OCI-M2 (cell line): ENCODE results near the gene EML5.

Experiments
- DNase-seq: peaks from one replicate; lab custom pipeline; 2025; ENCODE audit not compliant: unreplicated experiment; lab: John Stamatoyannopoulos, UW

EML5 gene

DNA sequence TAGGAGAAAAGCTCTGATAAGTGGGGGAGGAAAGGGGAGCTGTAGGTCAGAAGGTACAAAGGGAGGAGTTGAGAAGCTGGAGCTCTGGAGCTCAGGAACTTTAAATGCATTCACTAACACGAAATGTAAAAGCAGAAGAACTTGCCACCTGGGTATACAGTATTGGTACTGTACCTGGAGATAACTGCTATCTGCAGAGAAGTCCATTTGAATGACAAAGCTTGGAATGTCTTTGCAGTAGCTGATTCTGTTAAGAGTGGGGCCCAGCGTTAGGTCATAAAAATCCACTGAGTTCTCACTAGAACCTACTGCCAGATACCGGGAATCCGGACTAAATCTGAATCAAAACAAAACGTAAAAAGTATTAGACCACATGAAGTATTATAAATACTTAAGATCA is 174.3 kb downstream of the EML5 start:
- no peak for DNase-seq

DNA sequence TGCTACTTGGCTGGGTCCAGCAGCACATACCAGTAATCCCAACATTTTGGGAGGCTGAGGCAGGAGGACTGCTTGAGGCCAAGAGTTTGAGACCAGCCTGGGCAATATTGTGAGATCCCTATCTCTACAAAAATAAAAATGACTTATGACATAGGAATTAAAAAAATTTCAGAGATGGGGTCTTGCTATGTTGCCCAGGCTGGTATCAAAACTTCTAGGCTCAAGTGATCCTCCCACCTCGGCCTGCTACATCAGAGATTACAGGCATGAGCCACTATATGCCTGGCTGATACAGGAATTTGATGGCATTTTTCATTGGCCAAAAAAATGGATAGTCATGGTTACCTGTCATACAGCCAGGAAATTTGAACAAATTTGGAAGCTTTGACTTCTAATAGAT is 175.3 kb downstream of the EML5 start:
- no peak for DNase-seq

- no peak for DNase-seq
These were observed 176.1 kb downstream of the EML5 start for GRCh38 chr14:88616697-88617096.

DNA sequence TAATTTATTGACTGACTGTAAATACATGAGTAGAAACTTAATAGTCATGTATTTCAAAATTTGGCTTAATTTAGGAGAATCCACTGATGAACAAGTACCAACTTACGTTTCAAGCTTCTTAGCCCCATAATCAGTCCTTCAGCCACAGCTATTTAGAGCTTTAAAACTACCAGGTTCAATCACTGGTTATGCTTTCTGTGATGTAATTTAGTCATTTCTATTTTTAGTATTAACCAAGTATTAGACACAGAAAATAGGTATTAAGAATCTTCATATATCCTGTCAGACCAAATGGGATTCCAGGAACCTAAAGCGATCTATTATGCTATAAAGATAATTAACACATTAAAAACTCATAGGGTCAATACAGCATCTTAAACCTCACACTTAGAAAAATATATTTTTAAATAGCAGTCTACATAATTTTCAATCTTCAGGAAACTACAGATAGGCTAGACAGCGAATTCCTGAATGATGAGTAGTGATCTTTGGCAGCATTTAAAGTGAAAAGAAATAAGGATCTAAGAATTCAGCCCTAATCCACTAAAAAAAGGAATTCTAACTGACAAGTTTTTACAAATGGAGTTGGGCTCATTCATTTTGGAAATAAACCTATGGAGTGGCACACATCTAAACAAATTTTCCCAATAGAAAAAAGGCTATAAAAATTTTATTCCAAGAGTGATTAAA is 178.4 kb downstream of the EML5 start:
- DNase-seq, result no peak

DNA sequence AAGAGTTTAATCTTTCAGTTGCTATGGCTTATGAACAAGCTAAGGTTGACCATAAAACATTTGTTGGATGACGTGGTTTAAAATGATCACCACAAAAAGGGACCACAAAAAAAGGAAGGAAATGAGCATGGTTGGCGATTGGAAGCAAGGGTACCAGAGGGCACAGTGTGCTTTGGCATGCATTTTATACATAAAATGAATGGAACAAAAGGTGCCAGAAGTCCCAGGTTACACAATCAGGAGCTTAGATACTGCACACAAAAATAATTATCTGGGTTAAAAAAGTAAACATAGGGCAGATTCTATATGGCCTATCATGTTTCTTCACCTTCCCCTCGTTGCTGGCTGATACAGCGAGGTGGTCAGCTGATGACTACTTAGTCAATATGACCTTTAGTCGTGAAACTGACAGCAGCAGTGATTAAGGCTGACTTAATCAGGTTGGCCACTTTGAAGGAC is 179.2 kb downstream of the EML5 start:
- no peak for DNase-seq

- DNase-seq, result no peak
These were observed 179.8 kb downstream of the EML5 start for GRCh38 chr14:88612981-88613380.

- no peak for DNase-seq
These were observed 180.9 kb downstream of the EML5 start for GRCh38 chr14:88611878-88612277.

DNA sequence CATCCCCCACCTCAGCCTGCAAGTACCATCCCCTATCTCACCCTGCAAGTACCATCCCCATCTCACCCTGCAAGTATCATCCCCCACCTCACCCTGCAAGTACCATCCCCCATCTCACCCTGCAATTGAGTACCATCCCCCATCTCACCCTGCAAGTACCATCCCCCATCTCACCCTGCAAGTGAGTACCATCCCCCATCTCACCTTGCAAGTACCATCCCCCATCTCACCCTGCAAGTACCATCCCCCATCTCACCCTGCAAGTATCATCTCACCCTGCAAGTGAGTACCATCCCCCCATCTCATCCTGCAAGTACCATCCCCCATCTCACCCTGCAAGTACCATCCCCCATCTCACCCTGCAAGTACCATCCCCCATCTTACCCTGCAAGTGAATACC is 184.9 kb downstream of the EML5 start:
- DNase-seq, result no peak

GRCh38 chr14:88605594-88605993 is 187.2 kb downstream of the EML5 start:
- DNase-seq, result no peak

DNA sequence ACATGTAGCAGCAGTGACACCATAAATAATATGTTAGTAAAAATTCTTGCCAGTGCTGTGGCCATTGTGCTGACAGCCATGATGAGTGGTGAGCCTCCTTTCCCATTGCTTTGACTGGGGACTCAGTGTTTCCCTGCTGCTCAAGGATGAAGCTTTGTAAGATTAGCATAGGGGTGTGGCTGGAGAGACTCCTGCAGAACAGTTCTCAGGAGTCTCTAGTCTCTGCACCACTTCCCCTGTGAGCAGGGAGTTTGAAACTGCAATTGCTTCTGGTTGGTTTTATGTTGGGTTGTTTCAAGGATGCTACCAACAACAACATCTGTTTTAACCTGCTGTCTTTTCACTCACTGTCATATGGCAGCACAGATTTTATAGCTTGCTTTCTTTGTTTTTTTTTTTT is 188.5 kb downstream of the EML5 start:
- no peak for DNase-seq

DNA sequence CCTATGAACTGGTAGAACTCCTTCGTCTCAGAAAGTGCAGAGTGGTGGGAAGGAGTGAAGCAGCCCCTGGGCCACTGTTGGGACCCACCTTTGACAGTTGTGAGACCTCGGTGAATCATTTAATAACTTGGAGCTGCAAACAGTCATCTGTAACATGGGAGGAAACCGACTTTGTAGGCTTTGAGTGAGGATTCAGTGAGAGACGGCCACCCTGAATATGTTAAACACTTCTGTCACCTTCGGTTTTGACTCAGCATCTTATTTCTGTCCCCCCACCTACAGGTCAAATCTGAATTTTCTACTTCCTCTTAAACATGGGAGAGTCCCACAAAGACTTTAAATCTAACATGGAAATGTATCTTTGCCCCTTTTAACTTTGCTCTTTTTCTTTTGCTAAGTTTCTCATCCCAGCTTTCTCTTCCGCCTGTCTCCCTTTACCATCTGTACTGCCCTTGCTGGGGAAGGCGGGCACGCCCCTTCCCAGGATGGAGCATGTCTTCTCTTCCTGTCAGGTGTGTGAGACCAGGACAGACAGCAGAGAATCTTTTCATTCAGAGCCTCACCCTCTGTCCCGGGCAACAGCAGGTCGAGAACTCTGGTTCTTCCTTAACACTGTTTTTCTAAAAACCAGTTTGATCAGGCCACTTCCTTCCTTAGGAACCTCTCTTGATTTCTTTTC is 192.9 kb downstream of the EML5 start:
- DNase-seq, result no peak

- DNase-seq, result no peak
These were observed 193.4 kb downstream of the EML5 start for GRCh38 chr14:88599326-88599725.

DNA sequence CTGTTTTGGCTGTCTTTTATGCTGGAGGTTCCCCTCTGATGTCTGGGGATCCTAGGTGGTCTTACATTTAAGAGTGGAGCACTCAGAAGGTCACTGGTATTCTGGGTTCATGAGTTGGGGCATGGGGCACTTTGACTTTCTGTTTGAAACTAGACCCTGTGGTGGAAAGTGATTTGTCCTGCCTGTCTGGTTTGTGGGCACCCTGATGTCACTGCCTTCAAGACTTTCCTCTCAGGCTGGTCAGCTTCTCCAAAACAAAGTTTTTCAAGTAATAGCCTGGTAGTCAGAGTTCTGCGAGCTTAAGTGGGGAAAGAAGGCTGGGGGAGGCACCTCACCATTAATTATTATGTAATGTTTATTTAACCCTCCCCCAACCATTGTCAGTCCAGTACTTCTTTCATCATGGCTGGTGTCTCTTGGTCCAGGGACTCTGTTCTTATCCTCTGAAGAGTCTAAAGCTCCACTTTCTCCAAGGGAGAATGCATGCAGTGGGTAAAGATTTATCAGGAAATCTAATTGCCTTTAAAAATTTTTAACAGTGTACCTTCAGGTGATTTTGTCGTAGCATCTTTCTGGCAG is 194.6 kb downstream of the EML5 start:
- DNase-seq, result no peak

DNA sequence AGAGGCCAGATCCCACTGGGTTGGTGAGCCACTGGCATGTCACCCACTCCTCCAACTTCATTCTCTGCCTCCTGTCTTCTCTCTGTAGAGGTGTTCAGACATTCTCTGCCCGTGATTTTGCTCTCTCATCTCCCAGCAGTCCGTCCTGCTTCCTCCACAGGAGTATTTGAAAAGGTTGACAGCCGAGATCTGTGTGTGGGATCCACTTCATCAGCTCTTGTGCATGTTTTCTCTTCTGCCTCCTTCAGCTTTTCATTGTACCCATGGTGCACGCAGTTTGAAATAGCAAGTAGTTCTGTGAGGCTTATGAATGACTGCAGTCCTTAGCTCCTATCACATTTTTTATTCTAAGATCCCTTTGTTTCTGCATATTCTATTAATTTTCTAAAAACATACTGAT is 195.2 kb downstream of the EML5 start:
- DNase-seq, result no peak

GRCh38 chr14:88597038-88597437 is 195.7 kb downstream of the EML5 start:
- DNase-seq, result no peak

DNA sequence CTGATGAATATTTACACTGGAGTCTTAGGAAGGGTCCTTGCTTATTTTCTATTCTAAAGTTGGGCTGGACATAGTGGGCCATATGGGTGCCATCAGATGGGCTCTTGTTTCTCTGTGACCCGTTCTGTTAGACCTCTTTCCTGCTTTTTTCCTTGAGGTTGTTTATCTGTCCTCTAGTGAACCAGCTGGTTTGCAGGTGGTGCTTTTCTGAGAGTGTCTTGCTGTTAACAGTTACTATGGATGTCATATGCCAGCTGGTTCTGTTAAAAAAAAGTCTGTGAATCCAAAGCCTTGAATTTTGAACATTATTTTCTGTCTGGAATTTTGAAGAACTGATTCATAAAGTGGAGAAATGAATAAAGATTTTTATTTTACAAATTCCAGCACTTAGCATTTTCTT is 200.7 kb downstream of the EML5 start:
- no peak for DNase-seq

DNA sequence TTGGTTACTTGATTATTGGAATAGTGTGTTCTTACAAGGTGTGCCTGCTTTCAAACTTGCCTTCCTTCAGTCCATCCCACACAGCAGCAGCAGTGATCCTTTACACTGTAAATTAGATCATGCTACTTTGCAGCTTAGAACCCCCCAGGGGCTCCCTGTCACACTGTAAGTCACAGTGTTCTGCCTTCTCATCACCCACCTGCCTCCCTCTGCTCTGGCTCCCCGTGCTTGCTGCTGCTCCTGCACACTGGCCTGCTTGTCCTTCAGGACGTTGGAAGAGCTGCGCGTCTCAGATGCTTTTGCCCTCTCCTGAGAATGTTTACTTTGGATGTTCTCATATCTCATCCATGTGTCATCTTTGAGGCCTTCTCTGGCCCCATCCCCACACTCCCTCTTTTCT is 202.6 kb downstream of the EML5 start:
- no peak for DNase-seq

- no peak for DNase-seq
These were observed 204.7 kb downstream of the EML5 start for GRCh38 chr14:88588081-88588480.

DNA sequence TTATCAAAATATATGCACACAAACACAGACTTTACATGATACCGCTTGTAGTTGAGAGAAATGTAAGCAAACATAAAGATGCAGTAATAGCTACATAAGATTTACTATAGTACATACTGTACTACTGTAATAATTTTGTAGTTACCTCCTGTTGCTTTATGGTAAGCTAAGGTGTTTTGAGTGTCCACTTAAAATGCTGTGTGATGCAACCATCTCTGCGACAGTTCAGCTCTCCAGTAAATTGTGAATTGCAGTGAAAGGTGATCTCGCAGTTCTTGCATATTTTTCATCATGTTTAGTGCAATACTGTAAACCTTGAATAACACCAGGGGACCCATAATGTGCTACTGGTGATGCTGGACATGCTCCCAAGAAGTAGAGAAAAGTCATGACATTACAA is 208.3 kb downstream of the EML5 start:
- no peak for DNase-seq

DNA sequence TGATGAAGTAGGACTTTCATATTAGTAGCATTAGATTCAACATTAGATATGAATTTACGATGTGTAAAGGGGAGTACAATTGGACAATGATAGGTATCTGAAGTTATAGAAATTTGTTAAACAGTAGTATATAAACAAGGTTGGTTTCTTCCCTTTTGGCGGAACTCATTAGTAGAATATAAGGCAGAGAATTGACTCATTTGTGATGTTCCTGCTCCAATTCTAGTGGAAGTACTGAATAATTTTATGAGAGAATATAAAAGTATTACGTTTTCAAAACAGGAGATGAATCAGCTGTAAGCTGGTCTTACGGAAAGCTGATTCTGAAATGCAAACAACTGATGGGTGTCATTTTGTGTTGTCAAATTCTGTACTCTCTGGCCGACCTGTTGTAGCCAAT is 216.5 kb downstream of the EML5 start:
- no peak for DNase-seq

DNA sequence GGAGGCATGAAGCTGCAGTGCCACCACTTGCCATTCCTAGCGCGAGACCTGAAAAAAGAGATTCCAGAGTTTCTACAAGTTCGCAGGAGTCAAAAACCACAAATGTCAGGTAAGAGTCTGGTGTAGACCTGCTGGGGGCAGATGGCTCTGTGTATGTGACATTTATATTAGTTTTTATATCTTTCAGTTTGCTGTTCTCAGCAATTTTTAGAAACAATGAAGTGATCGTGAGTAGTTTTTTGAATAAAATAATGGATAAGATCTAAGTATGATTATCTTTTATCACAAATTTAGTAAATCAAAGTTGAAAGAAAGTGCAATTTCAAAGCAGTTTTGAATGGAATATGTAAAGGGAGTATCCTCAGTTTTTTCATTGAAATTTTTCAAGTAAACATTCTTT is 220.6 kb downstream of the EML5 start:
- DNase-seq, result no peak

DNA sequence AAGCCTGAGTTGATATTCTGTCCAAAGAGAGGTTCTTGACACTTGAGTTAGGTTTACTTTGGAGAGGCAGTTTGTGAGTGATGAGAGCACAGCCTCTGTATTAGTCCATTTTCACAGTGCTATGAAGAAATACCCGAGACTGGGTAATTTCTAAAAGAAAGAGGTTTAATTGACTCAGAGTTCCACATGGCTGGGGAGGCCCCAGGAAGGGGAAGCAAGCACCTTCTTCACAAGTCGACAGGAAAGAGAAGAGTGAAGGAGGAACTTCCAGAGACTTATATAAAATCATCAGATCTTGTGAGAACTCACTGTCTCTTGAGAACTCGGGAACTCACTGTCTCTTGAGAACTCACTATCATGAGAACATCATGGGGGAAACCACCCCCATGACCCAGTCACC is 224.6 kb downstream of the EML5 start:
- no peak for DNase-seq

DNA sequence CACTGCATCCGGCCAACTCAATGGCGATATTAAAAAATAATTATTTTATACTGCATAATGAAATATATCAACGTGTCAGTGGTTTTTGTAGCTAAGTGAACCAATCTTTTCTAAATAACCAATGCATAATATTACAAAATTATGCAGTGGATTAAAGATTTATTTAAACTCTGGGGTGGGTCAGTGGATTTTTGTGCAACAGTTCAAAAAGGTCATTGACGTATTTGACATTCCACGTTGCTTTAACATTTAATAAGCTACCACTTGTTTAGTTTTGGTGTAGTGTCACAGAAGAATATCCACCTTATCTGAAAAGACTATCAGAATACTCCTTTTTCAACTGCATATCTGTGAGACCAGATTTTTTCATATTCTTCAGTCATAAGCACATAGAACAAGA is 227.3 kb downstream of the EML5 start:
- no peak for DNase-seq
